GM18508 (cell line): ENCODE results near the gene KRT32.

Experiments used
- ATAC-seq: cut with Tn5 transposase; IDR thresholded peaks from one replicate; pipeline ENCODE4 v1.9.1; 2021; ENCODE audit warnings: moderate number of reproducible peaks; ENCODE audit not compliant: insufficient read depth, unreplicated experiment

Gene KRT32

DNA sequence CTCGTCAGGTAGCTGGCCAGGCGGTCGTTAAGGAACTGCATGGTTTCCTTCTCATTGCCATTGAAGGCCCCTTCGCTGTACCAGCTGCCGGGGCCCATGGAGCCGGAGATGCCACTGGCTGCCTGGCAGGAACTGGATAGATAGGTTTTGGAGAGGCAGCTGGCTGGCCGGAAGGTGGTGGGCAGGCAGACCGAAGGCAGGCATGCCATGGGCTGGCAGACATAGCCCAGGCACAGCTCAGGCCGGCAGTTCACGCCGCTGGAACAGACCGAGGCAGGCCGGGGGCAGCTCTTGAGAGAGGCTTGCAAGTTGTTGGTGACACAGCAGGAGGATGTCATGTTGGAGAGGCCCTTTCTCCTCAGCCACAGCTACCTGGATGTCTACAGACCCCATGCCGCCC lies at the start of gene KRT32:
TSS of gene KRT32 (minus strand) at position 399 of the 400 bp plus-strand sequence. CDS start at position 338, 61 bp downstream.
- no peak for ATAC-seq

DNA sequence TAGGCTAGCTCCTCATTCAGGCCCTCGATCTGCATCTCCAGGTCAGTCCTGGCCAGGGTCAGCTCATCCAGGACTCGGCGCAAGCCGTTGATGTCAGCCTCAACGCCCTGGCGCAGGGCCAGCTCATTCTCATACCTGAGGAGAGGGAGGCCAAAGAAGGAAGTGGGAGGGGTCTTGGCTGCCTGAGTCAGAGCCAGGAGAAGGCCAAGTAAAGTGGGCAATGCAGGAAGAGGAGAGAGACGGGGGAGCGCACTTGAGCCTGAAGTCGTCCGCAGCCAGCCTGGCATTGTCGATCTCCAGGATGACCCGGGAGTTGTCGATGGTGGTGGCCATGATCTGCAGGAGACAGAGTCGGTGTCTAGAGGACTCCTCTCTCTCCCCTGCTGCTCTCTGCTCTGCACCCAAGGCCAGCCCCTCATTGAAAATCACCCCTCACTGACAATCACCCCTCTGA lies 49.7 kb upstream of the KRT32 start:
- ATAC-seq, result no peak

DNA sequence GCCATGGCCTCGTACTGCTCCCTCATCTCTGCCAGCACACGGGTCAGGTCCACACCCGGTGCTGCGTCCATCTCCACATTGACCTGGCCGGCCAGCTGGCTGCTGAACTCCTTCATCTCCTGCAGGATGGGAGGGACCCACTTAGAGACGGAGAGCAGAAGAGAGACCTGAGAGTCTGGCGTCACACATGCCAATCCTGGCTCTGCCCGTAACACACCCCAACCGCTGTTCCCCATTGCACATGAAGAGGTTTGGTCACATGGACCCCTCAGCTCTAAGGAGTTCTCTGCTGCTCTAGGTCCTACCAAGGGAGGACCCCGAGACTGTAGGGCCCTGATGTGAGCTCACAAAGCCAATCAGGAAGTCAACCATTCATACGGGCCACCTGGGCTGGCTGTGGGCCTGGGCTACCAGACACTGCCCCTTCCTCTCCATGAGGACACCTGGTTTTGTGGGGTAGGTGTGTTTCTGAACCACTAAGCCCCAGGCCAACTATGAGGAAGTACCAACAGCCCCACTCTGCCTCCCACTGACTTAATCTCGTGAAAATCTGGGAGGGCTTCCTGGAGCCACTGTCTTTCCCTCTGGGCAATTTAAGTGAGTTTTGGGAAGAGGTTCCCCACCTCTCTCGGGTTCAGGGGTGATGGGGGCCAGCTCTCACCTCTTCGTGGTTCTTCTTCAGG lies 49.1 kb upstream of the KRT32 start:
- no peak for ATAC-seq

DNA sequence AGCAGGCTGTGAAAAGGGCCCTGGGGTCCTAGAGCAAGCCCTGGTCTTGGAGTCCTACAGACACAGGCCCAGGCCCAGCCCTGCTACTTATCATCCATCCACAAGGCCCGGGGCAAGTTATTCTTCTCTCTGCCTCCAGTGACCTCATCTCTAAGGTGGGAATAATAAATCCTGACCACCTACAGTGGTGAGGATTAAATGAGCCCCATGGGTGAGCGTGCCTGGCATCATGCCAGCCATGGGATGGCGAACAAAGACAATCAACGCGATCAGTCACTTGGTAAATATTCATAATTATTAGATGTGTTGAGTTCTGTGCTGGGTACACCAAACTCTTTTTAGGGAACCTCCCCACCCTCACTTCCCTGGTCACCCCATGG lies 46.0 kb upstream of the KRT32 start:
- no peak for ATAC-seq

DNA sequence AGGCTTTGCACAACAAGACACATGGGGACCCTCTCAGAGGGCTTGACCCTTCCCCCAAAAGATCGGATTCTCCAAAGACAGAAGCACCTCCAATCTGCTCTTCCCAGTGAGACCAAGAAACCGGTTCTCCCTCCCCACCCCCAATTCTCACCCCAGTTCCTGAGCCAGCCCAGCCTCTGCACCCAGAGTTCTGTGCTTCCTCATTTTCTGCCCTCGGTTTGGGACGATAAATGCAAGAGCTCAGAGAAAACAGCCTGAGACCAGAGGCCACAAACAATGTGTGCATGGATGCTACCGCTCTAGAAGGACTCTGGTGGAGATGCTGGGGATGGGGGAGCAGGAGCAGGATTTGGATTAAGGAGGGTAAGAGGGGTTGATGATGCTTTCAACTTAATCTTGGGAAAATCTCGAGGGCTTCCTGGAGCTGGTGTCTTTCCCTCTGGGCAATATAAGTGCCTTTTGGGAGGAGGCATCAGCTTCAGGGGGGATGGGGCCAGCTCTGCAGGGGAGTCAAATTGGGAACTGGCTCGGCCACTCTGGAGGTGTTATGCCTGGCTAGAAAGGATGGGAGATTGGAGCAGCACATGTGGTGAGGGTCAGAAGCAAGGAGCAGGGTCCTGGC lies 45.5 kb upstream of the KRT32 start:
- no peak for ATAC-seq

DNA sequence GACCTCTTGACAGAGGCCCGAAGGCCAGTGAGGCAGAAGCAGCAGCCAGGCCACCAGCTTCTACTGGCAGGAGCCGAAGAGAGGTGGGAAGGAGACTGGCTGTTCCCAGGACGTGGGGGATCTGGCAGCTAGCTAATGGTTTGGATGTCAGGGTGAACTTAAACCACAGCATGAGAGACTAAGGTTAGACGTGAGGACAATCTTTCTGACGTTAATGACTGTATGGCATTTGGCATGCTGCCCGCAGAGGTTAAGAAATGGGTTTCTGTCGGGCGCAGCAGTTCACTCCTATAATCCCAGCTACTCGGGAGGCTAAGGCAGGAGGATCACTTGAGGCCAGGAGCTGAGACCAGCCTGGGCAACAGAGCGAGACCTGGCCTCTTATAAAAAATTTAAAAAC lies 44.5 kb upstream of the KRT32 start:
- no peak for ATAC-seq

DNA sequence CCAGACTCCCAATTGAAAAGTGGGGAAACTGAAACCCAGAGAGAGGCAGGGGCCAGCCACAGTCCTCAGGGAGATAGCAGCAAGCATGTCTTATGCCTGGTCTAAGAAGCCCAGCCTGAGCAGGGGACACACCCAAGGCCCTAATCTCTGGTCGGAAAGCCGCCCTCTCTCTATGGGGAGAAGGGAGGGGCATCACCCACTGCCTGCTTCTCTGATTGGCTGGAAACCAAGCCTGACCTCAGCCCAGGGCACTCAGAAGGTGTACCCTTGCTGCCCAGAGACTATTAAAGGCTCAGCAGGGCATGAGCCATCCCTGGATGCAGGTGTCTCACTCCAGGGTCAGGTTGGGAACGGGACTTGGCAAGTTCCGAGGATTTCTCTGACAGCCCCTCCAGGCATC lies 43.9 kb upstream of the KRT32 start:
- no peak for ATAC-seq

DNA sequence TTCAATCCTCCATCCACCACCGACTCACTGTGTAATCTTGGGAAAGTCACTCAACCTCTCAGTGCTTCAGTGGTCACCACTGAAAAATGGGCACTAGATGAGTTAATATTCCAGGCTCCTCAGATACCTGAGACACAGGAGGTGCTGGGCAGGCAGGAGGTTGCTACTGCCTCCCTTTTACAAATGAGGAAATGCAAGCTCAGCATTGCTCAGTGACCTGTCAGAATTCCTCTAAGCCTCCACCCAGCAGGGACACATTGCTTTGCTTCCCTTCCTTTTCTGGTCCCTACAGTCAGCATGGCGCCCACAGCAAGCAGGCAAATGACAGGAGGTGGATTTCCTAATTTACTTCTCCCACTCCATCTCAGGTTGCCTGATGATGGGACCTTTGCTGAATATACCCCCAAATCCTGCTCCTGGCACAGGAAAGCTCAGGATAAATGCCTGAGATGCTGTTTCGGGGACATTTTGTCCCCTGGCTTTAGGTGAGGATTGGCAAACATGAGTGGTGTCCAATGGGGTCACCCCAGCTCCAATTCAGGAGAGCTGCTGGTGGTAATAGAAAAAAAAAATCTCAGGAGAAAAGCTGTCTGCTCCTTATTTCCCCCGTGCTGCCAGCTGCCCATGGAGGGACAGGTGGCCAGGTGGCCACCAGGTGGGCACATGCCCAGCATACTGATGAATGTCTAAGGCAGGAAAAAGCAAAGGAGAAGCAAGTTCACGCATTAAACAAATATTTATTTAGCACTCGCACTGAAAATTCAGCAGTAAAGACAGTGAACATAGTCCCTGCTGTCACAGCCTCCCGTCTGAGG lies 43.3 kb upstream of the KRT32 start:
- ATAC-seq, result no peak

DNA sequence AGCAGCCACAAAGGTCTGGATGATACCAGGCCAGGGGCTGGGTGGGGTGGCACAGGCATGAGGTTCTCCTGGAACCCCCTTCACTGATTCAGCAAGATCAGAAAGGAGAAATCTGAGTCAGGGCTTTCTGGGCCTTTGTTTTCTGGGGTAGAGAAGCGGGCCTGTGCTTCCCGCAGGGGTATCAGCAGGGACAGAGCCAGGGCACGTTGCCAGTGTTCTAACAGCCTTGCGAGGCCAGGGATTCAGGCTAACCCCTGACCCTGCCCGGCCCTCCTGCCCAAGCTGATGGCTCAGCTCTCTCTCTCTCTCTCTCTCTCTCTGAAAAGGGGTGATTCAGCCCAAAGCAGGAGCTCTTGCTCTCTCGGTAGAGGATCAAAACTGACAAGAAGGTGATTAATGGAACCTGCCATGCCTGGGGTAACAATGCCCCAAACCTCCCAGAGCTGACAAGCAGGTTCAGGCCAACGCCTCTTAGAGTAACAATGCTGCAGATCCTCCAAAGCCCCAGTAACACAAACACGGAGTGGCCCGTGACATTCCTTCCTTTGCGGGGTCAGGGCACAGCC lies 40.2 kb upstream of the KRT32 start:
- ATAC-seq, result no peak

DNA sequence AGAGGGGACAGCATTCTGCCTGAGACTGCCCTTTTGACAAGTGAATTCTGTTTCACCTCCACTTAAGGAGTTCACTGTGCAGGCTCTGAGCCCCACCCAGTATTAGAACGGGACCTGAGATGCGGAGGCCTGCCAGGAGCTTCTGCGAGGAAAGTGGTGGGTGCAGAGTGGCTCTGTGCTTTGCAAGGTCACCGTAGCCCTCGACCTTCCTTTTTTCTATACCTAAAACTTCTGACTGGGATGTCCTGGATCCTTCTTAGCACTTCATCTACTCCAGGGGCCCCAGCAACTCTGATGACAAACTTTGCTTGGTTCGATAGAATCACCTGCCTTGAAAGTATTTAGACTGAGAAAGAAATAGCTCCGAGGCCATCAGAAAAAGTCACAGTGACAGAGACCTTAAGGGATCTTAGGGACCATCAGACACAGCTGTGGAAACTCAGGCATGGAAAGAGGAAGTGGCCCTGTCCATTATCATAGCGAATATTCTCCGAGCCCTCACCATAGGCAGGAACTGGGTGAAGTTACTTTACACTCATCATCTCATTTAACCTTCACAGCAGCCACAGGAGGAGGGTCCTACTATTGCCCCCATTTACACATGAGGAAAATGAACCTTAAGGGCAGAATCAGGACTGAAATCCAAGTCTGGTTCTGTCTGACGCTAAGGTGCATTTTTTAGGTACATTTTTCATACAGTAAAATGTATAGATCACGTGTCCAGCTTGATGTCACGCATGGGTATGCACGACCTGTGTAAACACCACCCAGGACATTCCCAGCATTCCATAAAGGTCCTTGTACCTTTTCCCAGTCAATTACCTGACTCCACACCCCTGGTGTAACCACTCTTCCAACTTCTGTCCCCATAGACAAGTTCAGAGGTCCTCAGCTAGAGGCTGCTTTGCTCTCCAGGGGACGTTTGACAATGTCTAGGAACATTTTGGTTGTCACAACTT lies 38.9 kb upstream of the KRT32 start:
- ATAC-seq, result no peak

DNA sequence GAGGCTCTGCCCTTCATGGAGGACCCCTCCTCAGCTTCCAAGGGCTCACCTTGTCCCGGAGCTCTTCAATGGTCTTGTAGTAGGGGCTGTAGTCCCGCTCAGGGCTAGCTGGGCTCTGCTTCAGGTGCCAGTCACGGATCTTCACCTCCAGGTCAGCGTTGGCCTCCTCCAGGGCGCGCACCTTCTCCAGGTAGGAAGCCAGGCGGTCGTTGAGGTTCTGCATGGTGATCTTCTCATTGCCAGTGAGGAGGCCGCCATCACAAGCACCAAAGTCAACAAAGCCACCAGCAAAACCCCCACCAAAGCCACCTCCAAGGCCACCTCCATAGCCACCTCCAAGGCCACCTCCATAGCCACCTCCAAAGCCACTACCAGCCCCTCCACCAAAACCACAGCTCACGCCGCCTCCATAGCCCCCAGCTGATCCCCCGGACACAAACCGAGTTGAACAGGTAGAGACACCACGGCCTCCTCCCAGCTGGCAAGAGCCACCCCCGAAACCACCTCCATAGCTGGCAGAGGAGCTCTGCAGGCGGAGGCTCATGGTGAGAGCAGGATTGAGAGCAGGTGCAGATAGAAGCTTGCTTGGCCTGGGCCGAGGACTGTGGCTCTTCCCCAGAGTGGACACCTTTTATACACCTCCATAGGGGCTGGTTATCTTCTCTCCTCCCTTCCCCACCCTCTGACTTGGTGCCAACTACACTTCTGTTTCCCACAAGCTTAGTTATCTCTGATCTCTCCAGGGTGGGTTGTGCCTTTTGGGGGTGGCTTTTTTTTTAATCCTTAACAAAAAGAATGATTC lies 38.0 kb upstream of the KRT32 start, which contains the start of gene KRT13:
TSS of gene KRT13 (minus strand) at position 606 of the 802 bp plus-strand sequence. CDS start at position 544, 62 bp downstream.
- no peak for ATAC-seq

DNA sequence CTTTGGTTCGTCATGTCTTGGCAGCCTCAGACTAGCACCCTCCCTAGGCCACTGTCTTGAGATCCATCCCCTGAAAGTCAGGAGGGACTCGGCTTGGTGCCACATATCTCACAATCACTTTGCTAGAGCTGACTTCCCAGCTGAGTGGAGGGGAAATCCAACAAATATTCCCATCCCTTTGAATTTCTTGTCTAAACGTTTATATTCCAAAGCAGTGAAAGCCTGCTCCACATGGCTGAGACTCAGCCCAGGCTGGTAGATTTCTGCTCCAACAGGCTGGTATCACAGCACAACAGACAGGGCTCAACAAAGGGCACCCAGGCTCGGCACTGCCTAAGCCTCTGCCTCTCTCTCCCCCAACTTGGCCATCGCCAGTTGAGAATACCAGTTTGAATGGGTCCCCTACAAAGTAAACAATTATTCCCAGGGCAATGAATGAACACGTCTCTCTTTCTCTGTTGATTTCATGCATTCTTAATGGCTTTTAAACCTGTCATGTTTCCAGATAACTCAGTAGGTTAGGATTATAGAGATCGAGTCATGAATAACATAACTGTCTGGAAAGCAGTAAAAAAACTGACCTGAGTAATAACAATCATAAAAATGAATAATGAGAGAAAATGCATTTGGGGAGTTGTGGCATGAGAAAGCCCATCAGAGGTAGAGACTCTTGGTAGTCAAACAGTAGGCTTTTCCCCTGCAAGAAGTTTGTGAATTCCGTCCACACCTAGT lies 37.2 kb upstream of the KRT32 start:
- no peak for ATAC-seq

DNA sequence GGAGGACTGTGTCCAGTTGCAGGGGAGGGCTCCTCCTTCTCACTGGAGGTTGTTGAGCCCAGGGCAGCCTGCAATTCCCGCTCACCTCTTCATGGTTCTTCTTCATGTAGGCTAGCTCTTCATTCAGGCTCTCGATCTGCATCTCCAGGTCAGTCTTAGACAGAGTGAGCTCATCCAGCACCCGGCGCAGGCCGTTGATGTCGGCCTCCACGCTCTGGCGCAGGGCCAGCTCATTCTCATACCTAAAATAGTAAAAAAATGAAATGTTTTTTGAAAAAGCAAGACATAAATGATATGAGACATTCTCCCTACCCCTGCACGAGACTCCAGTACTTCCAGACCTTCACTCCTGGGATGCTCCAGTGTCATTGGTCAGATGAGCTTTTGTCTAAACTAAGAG lies 36.0 kb upstream of the KRT32 start:
- no peak for ATAC-seq

DNA sequence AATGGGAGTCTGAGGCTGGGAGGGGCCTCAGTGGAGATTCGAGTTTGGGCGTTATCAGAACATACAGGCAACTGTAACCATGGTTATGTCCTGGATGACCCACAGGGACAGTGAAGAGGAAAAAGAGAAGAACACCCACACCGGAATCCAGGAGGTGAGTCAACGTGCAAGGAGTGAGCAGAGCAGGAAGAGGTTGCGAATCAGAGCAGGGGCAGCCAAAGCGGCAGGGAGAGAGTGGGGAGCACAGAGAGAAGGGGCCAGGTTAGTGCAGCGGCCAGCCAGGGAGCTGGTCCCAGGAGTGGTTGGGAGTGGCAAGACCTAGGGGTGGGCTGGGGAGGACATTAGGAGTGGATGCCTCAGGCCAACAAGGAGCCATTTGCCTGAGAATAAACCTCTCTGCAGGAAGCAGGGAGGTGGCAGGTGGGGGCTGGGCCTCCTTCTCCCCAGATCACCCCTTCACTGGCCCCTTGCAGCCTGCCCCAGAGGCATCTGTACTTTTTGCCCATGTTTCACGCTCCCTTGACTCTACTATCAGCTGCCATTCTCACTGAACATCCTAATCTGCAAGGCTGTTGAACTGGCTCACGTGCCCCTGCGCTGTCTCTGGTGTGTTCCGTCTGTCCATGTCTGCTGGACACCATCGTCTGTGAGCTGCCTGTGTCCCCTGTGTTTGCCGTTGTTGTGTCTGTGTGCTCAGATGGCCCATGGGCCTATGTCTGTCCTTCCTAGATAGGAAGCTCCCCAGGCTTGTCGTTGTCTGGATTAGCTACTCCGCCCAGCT lies 33.1 kb upstream of the KRT32 start:
- ATAC-seq, result no peak

DNA sequence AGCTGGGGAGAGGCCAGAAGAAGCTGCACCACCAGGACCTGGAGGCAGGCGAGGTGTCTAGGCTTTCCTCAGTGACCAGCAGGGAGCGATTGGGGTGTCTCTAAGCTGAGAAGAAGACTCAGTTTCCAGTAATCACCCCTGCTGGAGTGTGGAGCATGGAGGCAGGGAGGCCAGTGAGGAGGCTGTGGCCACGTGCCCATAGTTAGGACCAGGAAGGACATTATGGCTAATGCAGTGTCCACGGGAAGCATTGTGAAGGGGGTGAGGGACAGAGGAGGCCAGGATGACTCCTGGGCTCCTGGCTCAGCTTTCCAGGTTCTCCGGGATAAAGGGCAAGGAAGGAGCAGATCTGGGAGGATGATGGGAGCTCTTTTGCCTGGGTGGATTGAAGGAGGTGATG lies 32.5 kb upstream of the KRT32 start:
- ATAC-seq, result no peak

DNA sequence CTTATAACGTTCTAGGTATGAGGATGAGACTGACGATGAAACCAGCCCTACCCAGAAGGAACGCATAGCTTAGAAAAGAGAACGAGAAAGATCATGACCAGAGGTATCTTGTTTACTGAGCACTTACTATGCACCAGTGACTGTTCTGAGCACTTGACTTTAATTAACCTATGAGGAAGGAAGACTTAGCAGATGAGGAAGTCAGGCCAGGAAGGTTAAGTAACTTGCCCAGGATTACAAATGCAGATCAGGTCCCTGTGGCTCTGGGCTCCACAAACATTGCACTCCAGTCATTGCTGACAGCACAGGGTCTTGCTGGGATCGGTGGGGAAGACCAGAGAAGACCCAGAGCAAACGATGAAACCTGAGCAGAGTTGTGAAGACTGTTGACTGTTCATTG lies 31.1 kb upstream of the KRT32 start:
- no peak for ATAC-seq

DNA sequence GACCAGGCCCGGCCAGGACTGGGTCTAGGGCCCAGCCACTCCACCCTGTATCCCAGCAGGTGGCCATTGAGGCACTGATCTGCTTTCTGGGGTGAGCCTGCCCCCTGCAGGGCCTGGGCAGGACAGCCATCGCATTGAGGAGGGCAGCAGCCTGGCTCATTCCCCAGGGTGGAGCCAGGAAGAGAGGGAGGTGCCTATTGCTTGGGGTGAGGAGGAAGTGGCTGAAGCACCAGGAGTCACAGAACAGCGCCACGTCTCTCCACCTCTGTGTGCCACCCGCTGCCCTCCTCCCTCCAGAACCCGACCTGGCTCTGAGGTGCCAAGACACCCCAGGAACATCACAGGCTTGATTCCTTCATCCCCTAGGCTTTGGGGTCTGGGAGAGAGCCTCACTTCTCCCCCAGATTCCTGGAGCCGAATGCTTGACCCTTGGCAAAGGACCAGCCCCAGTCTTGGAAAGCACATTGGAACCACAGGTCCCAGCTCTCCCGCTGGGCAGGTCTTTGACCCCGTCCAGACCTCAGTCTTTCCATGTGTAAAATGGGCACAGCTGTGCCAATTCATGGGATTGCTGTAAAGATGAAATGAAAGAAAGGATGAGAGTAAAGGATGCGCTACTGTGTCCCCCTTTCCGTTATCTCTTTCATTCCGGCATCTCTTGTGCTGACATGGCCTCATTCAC lies 29.8 kb upstream of the KRT32 start:
- no peak for ATAC-seq
